Esophagus squamous epithelium (tissue), 4 donors: ENCODE data around the gene C6orf132.

Source experiments
- CTCF ChIP-seq, 6 experiments: fragments of 450-650 bp in 4 of 6; fragments of 200-600 bp in 2 of 6; sonication (generic) in 2 of 6; IDR thresholded peaks; one replicate each; pipeline ENCODE4 v1.5.1; 2016 to 2019; ENCODE audit warnings: antibody characterized with exemption in 6 of 6, mild to moderate bottlenecking in 4 of 6, moderate library complexity in 4 of 6
- POLR2A ChIP-seq, 4 donors: fragments of 450-650 bp; IDR thresholded peaks; one replicate each; pipeline ENCODE4 v1.6.1; 2017; ENCODE audit warnings: antibody characterized with exemption in 4 of 4, mild to moderate bottlenecking in 4 of 4, moderate library complexity in 3 of 4

GRCh38 chr6:42182101-42182500 is 39.7 kb upstream of the C6orf132 start:
- TF ChIP-seq CTCF (IDR thresholded peaks at IDR 0.05) (no peak), POLR2A (IDR thresholded peaks at IDR 0.05) (no peak)
